GM19328 (cell line): ENCODE measurements around the gene RPL37A.

Experiments
- ATAC-seq: cut with Tn5 transposase; IDR thresholded peaks from one replicate; pipeline ENCODE4 v1.9.1; 2021; ENCODE audit warnings: mild to moderate bottlenecking, moderate library complexity; ENCODE audit not compliant: unreplicated experiment

The RPL37A gene

GRCh38 chr2:216546241-216546640, 47.6 kb downstream of the RPL37A start:
- ATAC-seq: no peak

GRCh38 chr2:216546641-216547403, 48.2 kb downstream of the RPL37A start:
- no peak for ATAC-seq

GRCh38 chr2:216548901-216549331, 50.3 kb downstream of the RPL37A start:
- no peak for ATAC-seq

- ATAC-seq: no peak
Measured at GRCh38 chr2:216549926-216550690, 51.5 kb downstream of the RPL37A start.

GRCh38 chr2:216551234-216552068, 52.8 kb downstream of the RPL37A start:
- ATAC-seq: no peak

GRCh38 chr2:216553093-216553478, 54.4 kb downstream of the RPL37A start:
- no peak for ATAC-seq
